Sigmoid colon (tissue), 4 donors: ENCODE data around the gene ERVFRD-1.

Experiments used
- CTCF ChIP-seq, 4 experiments: fragments of 450-650 bp in 3 of 4; fragments of 200-600 bp in 1 of 4; IDR thresholded peaks; one replicate each; pipeline ENCODE4 v1.5.1; 2016 to 2019; ENCODE audit warnings: antibody characterized with exemption in 4 of 4, mild to moderate bottlenecking in 3 of 4, moderate library complexity in 2 of 4
- POLR2A ChIP-seq, 2 donors: fragments of 450-650 bp; IDR thresholded peaks; one replicate each; pipeline ENCODE4 v1.6.1; 2016; ENCODE audit warnings: antibody characterized with exemption in 2 of 2, mild to moderate bottlenecking in 2 of 2, moderate library complexity in 2 of 2
- POLR2AphosphoS5 ChIP-seq, 4 donors: sonication (generic); formaldehyde crosslinking; IDR thresholded peaks; one replicate each; pipeline ENCODE4 v1.6.1; 2017; ENCODE audit warnings: antibody characterized with exemption in 4 of 4

- TF ChIP-seq CTCF (IDR thresholded peaks at IDR 0.05) (no peak), POLR2A (IDR thresholded peaks at IDR 0.05) (no peak), POLR2AphosphoS5 (IDR thresholded peaks at IDR 0.05) (no peak)
Measured at GRCh38 chr6:11136809-11137208, 25.3 kb upstream of the ERVFRD-1 start.
